ENCODE measurements around the gene P2RX6. TPM values are rescaled to one million over a fixed set of nuclear protein-coding genes. Genes with fewer than 3 reads are reported as not detected.

The P2RX6 gene
- total RNA-seq, 1 donor from 2014 or later: 4.5 TPM

DNA sequence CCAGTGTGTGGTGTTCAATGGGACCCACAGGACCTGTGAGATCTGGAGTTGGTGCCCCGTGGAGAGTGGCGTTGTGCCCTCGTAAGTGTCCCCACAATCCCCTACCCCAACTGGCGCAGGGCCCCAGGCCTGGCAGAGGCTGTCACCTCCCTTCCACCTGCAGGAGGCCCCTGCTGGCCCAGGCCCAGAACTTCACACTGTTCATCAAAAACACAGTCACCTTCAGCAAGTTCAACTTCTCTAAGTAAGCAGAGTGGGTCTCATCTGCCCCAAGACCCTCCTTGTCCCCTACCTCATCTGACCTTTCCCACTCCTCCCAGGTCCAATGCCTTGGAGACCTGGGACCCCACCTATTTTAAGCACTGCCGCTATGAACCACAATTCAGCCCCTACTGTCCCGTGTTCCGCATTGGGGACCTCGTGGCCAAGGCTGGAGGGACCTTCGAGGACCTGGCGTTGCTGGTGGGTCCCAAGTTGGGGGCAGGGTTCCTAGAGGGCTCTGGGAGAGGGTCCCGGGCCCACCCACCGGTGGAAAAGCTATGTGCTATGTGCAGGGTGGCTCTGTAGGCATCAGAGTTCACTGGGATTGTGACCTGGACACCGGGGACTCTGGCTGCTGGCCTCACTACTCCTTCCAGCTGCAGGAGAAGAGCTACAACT lies 8.1 kb downstream of the P2RX6 start:
- H3K27ac Mint-ChIP-seq (ENCODE audit: unreplicated experiment): peak overlapping the region; percentile 9
- TF ChIP-seq, protein P1, sequence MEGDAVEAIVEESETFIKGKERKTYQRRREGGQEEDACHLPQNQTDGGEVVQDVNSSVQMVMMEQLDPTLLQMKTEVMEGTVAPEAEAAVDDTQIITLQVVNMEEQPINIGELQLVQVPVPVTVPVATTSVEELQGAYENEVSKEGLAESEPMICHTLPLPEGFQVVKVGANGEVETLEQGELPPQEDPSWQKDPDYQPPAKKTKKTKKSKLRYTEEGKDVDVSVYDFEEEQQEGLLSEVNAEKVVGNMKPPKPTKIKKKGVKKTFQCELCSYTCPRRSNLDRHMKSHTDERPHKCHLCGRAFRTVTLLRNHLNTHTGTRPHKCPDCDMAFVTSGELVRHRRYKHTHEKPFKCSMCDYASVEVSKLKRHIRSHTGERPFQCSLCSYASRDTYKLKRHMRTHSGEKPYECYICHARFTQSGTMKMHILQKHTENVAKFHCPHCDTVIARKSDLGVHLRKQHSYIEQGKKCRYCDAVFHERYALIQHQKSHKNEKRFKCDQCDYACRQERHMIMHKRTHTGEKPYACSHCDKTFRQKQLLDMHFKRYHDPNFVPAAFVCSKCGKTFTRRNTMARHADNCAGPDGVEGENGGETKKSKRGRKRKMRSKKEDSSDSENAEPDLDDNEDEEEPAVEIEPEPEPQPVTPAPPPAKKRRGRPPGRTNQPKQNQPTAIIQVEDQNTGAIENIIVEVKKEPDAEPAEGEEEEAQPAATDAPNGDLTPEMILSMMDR (conservative IDR thresholded peaks at IDR 0.05): no peak
- peaks cover 9% of the 10 kb centered on the region for H3K4me1 Mint-ChIP-seq
- H3K4me3 Mint-ChIP-seq: no peak overlapping the region
- no peaks in the 10 kb centered on the region for H3K9me3 Mint-ChIP-seq
- no peaks in the 10 kb centered on the region for H3K36me3 Mint-ChIP-seq (ENCODE audit: low read depth)
- DNase-seq (ENCODE audit: low read depth, low spot score): no peak
- no peaks in the 10 kb centered on the region for H3K27me3 Mint-ChIP-seq (ENCODE audit: low read depth)

DNA sequence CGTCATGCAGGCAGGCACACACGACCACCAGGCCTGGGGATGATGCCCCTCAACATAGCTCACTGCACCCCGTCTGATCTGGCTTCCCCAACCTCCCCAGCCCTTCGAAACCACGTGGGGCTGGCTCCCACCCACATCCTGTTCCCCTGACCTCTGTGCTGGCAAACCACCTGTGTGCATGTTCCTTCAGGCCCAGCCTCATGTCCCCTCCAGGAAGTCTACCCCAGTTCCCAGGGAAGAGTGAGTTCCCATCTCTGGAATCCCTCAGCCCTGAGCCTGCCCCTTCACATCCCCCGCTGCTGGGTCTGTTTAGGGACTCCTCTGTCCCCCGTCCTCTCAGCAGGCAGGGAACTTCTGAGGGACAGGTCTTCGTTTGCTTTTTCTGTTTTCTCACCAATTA lies 10.3 kb downstream of the P2RX6 start:
- Mint-ChIP-seq H3K4me3 (no peak overlapping the region), H3K27me3 (ENCODE audit: low read depth) (no peaks in the 10 kb centered on the region), H3K27ac (ENCODE audit: unreplicated experiment) (no peak overlapping the region), H3K36me3 (ENCODE audit: low read depth) (no peaks in the 10 kb centered on the region), H3K9me3 (no peaks in the 10 kb centered on the region), H3K4me1 (peaks cover 8% of the 10 kb centered on the region)
- TF ChIP-seq, protein P1 (conservative IDR thresholded peaks at IDR 0.05): no peak
- DNase-seq (ENCODE audit: low read depth, low spot score): no peak

DNA sequence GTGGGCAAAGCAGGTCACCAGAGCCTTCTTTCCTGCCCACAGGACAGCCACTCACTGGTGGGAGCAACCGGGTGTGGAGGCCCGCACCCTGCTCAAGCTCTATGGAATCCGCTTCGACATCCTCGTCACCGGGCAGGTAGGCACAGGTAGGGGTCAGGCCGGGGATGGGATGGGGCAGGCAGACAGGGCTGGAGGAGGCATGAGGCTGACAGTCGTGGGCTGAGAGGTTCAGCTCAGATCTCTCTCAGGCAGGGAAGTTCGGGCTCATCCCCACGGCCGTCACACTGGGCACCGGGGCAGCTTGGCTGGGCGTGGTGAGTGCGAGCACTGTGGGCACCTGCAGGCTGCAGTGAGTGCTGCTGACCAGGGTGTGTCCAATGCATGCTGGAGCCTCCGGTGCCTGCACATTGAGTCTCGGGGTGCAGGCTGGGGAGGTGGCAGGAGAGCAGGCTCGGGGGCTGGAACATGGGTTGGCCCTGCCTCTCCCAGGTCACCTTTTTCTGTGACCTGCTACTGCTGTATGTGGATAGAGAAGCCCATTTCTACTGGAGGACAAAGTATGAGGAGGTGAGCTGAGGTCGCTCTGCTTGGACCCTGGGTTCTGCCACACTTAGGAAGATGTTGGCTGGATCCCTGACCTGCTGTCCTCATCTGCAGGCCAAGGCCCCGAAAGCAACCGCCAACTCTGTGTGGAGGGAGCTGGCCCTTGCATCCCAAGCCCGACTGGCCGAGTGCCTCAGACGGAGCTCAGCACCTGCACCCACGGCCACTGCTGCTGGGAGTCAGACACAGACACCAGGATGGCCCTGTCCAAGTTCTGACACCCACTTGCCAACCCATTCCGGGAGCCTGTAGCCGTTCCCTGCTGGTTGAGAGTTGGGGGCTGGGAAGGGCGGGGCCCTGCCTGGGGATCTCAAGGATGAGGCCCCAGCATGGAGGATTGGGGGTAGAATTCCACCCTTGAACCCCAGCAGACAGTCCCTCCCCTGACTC lies 11.1 kb downstream of the P2RX6 start:
- Mint-ChIP-seq H3K27ac (ENCODE audit: unreplicated experiment) (no peak overlapping the region), H3K9me3 (no peaks in the 10 kb centered on the region), H3K4me1 (peaks cover 11% of the 10 kb centered on the region), H3K27me3 (ENCODE audit: low read depth) (no peaks in the 10 kb centered on the region), H3K4me3 (no peak overlapping the region), H3K36me3 (ENCODE audit: low read depth) (no peaks in the 10 kb centered on the region)
- TF ChIP-seq, protein P1 (conservative IDR thresholded peaks at IDR 0.05): no peak
- no peak for DNase-seq (ENCODE audit: low read depth, low spot score)

DNA sequence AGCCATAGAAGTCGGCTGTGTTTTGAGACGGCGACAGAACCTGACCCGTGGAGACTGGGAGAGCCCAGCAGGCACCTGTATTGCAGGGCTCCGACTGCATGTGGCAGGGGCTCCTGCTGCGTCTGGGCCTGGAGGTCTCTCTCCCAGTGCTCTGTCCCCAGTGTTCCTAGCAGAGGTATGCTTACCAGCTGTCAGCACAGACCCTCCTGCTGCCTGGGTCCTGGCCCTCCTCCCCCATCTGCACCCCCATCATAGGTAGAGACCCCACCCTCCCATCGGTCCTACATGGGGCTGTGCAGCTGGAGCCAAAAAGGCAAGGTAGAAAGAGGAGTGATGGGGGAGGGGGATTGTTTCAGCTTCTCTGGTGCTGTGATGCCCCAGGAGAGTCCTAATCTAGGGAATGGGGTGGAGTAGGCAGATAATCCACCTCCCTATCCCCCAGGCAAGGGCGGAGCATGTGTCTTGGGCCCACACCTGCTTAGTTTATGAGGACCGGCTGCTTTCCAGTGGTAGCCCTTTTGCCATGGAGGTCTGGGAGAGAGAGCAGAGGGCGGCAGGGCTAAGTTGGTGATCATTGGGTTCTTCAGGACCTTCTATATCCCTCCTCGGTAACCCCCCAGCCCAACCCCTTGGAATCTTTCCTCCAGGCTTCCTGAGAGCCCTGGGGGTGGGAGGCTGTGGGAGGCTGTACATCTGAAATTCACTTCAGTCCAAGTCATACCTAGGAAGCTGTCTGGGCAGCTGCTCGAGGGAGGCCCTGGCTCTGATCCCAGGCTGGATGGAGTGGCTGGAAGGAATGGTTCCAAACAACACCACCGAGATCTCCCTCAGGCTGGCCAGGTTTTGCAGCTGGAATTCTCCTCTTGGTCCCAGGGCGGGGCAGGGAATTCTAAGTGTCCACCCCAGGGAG lies 12.1 kb downstream of the P2RX6 start:
- Mint-ChIP-seq H3K4me3 (no peak overlapping the region), H3K27me3 (ENCODE audit: low read depth) (no peaks in the 10 kb centered on the region), H3K36me3 (ENCODE audit: low read depth) (no peaks in the 10 kb centered on the region), H3K27ac (ENCODE audit: unreplicated experiment) (no peak overlapping the region), H3K4me1 (peaks cover 12% of the 10 kb centered on the region), H3K9me3 (no peaks in the 10 kb centered on the region)
- DNase-seq (ENCODE audit: low read depth, low spot score): no peak
- TF ChIP-seq, protein P1 (conservative IDR thresholded peaks at IDR 0.05): no peak

Measured in neural crest cell (in vitro differentiated cells).